HG02571 (cell line): ENCODE results near the gene THEMIS2.
"Not testable (repeated sequence)": the region's sequence is repeated elsewhere in the genome, so short reads cannot be mapped to it uniquely, and the experiment has no call there.

Experiments
- ATAC-seq: cut with Tn5 transposase; IDR thresholded peaks from one replicate; pipeline ENCODE4 v1.9.1; 2021; ENCODE audit warnings: mild to moderate bottlenecking, moderate library complexity; ENCODE audit not compliant: unreplicated experiment

Gene THEMIS2

GRCh38 chr1:27862671-27863537 is 9.4 kb upstream of the THEMIS2 start:
- ATAC-seq = no peak

- no peak for ATAC-seq
Observed at GRCh38 chr1:27863538-27863915, 8.8 kb upstream of the THEMIS2 start.

GRCh38 chr1:27864264-27864895 is 8.0 kb upstream of the THEMIS2 start:
- no peak for ATAC-seq

GRCh38 chr1:27865821-27866220 is 6.5 kb upstream of the THEMIS2 start:
- ATAC-seq = no peak

- no peak for ATAC-seq
Observed at GRCh38 chr1:27868556-27868931, 3.8 kb upstream of the THEMIS2 start.

- no peak for ATAC-seq
Observed at GRCh38 chr1:27868932-27869718, 3.2 kb upstream of the THEMIS2 start.

GRCh38 chr1:27869719-27870085 is 2.6 kb upstream of the THEMIS2 start:
- ATAC-seq = no peak

GRCh38 chr1:27871076-27871475 is 1.3 kb upstream of the THEMIS2 start:
- not testable (repeated sequence) for ATAC-seq

- ATAC-seq = no peak
Observed at GRCh38 chr1:27872802-27873551, 633 bp downstream of the THEMIS2 start.

- ATAC-seq = no peak
Observed at GRCh38 chr1:27873671-27874384, 1.5 kb downstream of the THEMIS2 start.

GRCh38 chr1:27876341-27877114 is 4.2 kb downstream of the THEMIS2 start:
- ATAC-seq = no peak

GRCh38 chr1:27877115-27877416 is 4.7 kb downstream of the THEMIS2 start:
- no peak for ATAC-seq

GRCh38 chr1:27878039-27878438 is 5.7 kb downstream of the THEMIS2 start:
- ATAC-seq = no peak

GRCh38 chr1:27878787-27879335 is 6.5 kb downstream of the THEMIS2 start:
- no peak for ATAC-seq

- ATAC-seq = no peak
Observed at GRCh38 chr1:27879374-27880082, 7.2 kb downstream of the THEMIS2 start.

- no peak for ATAC-seq
Observed at GRCh38 chr1:27882543-27882903, 10.2 kb downstream of the THEMIS2 start.

GRCh38 chr1:27883536-27883935 is 11.2 kb downstream of the THEMIS2 start:
- no peak for ATAC-seq

GRCh38 chr1:27884006-27884954 is 11.9 kb downstream of the THEMIS2 start:
- ATAC-seq = peak; percentile 47
